ENCODE results near the gene BRAP.
"Not testable (repeated sequence)": the region's sequence is repeated elsewhere in the genome, so short reads cannot be mapped to it uniquely, and the experiment has no call there.

BRAP gene

GRCh38 chr12:111606767-111607230, 79.0 kb downstream of the BRAP start:
- no peak for DNase-seq

GRCh38 chr12:111605911-111606766, 79.6 kb downstream of the BRAP start:
- DNase-seq = peak; percentile 16

- not testable (repeated sequence) for DNase-seq
Observed at GRCh38 chr12:111602857-111603256, 82.9 kb downstream of the BRAP start.

GRCh38 chr12:111602348-111602747, 83.4 kb downstream of the BRAP start:
- no peak for DNase-seq

GRCh38 chr12:111600986-111601385, 84.8 kb downstream of the BRAP start:
- not testable (repeated sequence) for DNase-seq

- no peak for DNase-seq
Observed at GRCh38 chr12:111600205-111600642, 85.5 kb downstream of the BRAP start.

GRCh38 chr12:111599453-111600204, 86.1 kb downstream of the BRAP start:
- DNase-seq = peak; percentile 97

GRCh38 chr12:111598637-111599452, 86.9 kb downstream of the BRAP start, which contains the start of gene ATXN2:
ATXN2 (minus strand) TSS chr12:111599315; CDS start chr12:111599034, 281 bp downstream.
- DNase-seq = no peak

- peak; percentile 27 for DNase-seq
Observed at GRCh38 chr12:111597831-111598636, 87.7 kb downstream of the BRAP start.

GRCh38 chr12:111596985-111597830, 88.5 kb downstream of the BRAP start:
- peak; percentile 55 for DNase-seq

- not testable (repeated sequence) for DNase-seq
Observed at GRCh38 chr12:111595341-111595835, 90.4 kb downstream of the BRAP start.

All from fibroblast of skin of right quadriceps (primary cell).